Activated T-cell treated with anti-CD3 and anti-CD28 coated beads for 24 hours (primary cell): ENCODE results near the gene SLC9A6.
"Not testable (repeated sequence)": the region's sequence is repeated elsewhere in the genome, so short reads cannot be mapped to it uniquely, and the experiment has no call there.

ENCODE experiments used
- DNase-seq: peaks from one replicate; pipeline ENCODE4 v3.0.0-alpha.2; 2020; ENCODE audit warnings: low read depth

Gene SLC9A6

DNA sequence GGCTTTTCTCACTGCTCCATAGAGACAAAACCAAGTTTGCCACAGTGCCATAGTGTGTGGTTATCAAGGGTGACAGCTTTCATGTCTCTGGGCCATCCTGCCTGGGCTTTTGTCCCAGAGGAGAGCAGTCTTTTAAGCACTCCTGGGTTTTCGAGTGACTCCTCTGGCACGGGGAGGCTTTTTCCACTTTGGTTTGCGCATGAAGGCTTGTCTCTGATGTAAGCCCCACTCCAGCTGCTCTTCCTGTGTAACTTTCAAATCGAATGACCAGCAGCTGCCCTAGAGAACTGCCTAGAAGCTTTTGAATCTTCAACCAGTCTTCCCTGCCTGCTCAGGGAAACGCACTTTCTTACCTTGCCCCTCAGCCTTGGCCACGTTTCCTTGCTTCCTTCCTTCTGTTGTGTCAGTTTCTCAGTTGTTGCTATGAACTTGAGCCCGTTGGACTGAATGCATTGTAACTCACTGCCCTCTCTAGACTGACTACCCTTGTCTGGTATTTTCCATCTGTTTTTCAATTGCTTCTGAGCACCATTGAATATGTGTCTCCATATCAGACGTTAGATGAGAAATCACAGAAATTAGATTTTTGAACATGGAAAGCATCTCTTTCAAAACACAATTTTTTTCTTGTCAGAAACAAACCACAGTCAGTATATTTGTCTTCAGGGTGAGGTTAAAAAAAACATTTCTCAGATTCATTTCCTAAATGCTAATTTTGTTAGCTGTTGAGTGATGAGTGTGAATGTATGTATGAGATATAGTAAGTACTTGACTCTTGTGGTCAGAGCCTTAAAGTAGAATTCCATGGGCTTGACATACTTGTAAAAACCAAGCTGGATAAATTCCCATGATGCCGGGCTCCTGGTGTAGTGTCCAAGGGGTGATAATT, 45.3 kb downstream of the SLC9A6 start:
- DNase-seq = no peak

DNA sequence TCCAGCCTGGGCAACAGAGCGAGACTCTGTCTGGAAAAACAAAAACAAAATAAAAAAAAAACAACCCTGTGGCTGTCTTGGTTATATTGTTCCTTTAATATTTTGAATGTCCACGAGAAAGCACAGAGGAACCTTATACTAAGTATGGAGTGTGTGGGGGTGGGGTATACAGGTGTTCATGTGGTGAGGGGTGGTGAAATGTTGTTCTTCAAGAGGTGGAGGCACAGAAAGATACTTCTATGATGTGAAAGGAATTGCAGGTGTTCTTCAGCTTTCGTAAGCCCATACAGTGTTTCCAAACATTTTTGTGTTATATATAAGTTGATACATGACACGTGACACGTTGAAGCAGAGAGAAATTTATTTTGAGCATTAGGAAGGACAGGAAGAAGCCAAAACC, 46.4 kb downstream of the SLC9A6 start:
- DNase-seq = no peak

DNA sequence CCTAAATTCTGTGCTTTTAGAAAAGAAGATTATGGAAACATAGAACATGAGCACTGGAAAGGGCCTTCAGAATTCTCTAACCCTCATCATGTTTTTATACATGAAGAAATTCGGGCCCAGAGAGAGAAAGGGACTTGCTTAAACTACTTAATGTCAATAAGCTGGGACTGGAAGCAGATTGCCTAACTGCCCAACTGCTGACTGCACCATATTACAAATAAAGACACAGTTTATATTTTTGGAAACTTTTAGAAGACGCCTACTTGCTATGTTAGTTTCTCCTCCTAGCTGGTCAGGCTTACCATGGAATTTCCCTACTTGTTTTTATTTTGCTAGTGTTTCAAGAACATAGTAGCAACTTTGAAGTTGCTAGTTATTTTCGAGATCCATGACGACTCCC, 47.1 kb downstream of the SLC9A6 start:
- DNase-seq = no peak

GRCh38 chrX:136034668-136035067, 49.4 kb downstream of the SLC9A6 start:
- no peak for DNase-seq

- no peak for DNase-seq
Observed at GRCh38 chrX:136035663-136036062, 50.4 kb downstream of the SLC9A6 start.

DNA sequence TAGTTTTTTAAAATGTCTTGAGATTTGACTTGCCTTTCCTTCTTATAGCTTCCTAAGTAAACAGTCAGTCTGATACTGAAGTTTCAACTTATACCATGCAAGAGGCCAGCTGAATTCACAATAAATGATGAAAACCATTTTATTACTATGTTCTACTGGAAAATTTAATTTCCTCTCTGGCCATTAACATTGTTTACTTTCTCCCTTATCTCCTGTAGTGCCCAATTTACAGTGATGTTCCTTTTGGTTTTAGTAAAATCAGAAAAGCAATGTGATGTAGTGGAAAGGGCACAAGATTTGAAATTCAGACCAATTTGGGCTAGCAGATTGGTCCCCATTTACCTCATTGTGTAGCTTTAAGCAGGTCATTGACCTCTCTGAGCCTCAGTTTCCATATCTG, 54.2 kb downstream of the SLC9A6 start:
- no peak for DNase-seq

DNA sequence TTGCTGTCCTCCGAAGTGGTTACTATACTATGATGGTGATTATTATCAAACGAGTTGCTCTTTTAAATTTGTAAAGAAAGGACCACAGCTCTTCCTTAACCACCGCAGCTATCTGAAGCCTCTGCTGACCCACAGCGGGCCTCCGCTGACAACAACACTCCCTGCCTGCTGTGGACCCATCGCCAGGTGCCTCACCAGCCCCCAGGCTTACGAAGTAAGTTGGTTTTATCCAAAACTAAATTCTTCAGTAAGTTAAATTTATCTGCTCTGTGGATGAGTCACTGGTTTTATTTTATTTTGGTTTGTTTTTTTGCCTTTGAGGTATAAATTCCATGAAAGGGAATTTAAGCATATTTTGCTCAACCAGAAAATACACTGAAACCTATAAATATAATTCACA, 54.7 kb downstream of the SLC9A6 start:
- no peak for DNase-seq

GRCh38 chrX:136041254-136041812, 56.1 kb downstream of the SLC9A6 start:
- DNase-seq = no peak

GRCh38 chrX:136045008-136045407, 59.8 kb downstream of the SLC9A6 start:
- no peak for DNase-seq

GRCh38 chrX:136046295-136047015, 61.2 kb downstream of the SLC9A6 start:
- no peak for DNase-seq

DNA sequence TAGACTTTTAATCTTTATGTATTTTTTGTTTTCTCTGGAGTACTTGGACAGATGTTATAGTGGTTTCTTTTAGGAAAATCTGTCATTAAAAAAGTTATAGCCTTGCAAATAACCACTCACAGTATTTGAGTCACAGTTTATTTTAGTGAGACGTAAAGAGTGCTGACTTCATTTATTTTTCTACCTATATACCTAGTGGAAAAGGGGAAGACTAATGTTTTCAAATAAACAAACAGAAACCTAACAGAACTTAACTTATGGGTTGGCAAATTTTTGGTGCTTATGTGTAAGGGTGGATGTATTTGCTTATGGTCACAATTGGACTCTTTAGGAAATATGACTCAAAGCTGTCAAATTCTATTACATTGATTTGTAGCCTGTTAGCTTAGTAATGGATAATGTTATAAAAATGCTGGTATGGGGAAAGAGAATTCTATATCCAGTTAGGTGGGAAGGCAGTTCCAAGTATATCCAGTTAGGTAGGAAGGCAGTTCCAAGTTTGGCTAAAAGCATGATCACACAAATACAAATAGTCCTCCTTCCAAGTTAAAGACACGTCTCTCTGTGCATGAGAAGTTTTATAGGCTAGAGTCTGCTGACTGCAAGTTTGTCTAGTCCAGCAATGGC, 61.9 kb downstream of the SLC9A6 start:
- no peak for DNase-seq

DNA sequence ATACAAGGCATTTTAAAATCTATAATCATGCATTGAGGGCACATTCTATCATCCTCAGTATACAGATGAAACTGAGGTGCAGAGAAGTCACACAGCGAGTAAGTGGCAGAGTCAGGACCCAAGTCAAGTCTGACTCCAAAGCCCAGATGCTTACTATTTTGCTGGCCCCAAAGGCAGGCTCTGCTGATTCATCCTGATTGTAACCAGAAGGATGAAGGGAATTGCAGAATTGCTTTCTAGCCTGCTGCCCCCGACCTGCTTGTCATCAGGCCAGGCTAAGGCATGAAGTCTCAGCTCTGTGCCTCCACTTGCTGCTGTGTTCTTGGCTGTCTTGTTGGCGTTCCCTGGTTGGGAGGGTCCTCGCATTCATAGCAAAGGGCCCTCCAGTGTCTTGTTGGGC, 62.7 kb downstream of the SLC9A6 start:
- no peak for DNase-seq

GRCh38 chrX:136048446-136048845, 63.2 kb downstream of the SLC9A6 start:
- no peak for DNase-seq

DNA sequence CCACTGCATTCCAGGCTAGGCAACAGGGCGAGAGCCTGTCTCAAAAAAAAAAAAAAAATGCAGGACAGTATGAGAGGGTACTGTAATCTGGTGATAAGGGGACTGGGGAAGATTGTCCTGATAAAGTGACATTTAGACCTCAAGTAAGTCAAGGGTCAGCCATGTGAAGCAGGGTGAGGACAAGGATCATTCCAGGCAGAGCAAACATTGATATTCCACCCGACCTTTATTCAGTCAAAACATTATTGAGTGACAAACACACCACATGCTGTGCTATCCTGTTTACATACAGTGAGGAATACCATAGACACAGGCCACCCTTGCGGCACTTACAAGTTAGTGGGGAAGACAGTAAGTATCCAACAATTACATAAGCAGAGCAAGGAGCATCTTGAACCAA, 64.4 kb downstream of the SLC9A6 start:
- DNase-seq = no peak

GRCh38 chrX:136050875-136051274, 65.6 kb downstream of the SLC9A6 start:
- not testable (repeated sequence) for DNase-seq

GRCh38 chrX:136051611-136052010, 66.4 kb downstream of the SLC9A6 start:
- DNase-seq = no peak

DNA sequence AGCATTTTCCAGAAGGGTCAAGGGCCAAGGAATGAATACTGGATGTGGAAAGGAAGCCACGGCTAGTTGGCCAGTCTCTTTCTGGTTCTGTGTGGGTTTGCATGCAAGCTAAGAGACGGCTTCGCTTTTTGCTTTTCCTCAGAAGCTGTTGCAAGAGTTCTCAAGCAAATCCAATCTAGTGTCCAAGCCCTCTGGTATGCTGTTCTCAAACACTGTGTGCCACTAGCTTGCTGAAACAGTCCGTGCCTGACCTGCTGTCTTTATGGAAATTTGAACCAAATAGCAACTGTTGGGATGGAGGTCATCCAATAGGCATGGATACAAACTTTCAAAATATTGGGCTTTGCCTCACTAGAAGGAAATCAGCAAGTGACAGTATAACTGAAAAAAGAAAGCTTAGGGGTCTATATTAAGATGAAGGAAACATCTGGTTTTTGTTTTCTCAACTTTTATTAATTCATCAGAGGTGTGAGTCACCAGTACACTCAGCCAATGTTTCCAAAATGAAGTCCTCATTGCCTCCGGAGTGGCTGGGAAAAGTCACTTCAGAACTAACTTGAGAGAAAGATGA, 70.5 kb downstream of the SLC9A6 start:
- DNase-seq = no peak

DNA sequence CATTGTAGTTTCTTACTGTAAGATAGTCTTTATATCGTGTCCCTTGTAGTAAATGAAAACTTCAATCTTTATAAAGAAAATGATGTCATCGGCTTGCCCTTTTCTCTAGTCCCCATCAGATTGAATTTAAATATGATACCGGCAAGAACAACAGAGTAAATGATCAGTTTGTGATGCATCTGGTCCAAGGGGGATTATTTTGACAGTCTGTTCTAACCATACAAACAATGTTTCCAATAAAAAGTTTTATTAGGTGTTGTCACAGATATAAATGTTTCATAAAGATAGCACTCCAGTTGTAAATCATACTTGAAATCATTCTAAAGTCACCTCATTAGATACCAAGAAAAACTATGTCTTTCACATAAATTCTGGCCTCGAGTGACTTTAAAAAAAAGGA, 72.3 kb downstream of the SLC9A6 start:
- DNase-seq = no peak

- no peak for DNase-seq
Observed at GRCh38 chrX:136059350-136059749, 74.1 kb downstream of the SLC9A6 start.

GRCh38 chrX:136061286-136061685, 76.1 kb downstream of the SLC9A6 start:
- no peak for DNase-seq

- DNase-seq = no peak
Observed at GRCh38 chrX:136061696-136062095, 76.5 kb downstream of the SLC9A6 start.

GRCh38 chrX:136063340-136064079, 78.3 kb downstream of the SLC9A6 start:
- DNase-seq = no peak
